GM12865 (cell line): ENCODE results near the gene HES1.
A peak's percentile ranks its signal among the peaks of the same experiment; 100 is the strongest.

Experiments used
- DNase-seq: peaks from one replicate; pipeline ENCODE4 v3.0.0; 2010; ENCODE audit warnings: low read depth
- H3K4me3 ChIP-seq: 2 replicates; pipeline ENCODE4 v1.5.1; 2011; ENCODE audit warnings: mild to moderate bottlenecking, low read depth, low read length, control low read depth
- CTCF ChIP-seq: IDR thresholded peaks from 2 replicates; pipeline ENCODE4 v1.5.1; 2011; ENCODE audit warnings: low read length, control low read depth, low read depth, inconsistent platforms; ENCODE audit not compliant: insufficient read depth; ENCODE audit errors: missing control alignments

Gene HES1

GRCh38 chr3:194102436-194102835 is 33.5 kb upstream of the HES1 start:
- DNase-seq, result peak; percentile 70

GRCh38 chr3:194103505-194103904 is 32.4 kb upstream of the HES1 start:
- no peak for TF ChIP-seq CTCF
- no peak overlapping the region for H3K4me3 ChIP-seq
- peak; percentile 54 for DNase-seq

More at GRCh38 chr3:194102436-194102835, 33.5 kb upstream of the HES1 start:
- TF ChIP-seq CTCF, result no peak
- H3K4me3 ChIP-seq, result no peak overlapping the region

- no peak for TF ChIP-seq CTCF
- peak; percentile 55 for DNase-seq
- H3K4me3 ChIP-seq, result no peak overlapping the region
Observed at GRCh38 chr3:194103983-194104751, 31.8 kb upstream of the HES1 start.

- no peak overlapping the region for H3K4me3 ChIP-seq
- TF ChIP-seq CTCF, result no peak
- no peak for DNase-seq
Observed at GRCh38 chr3:194105292-194105691, 30.7 kb upstream of the HES1 start.

GRCh38 chr3:194107107-194107506 is 28.8 kb upstream of the HES1 start:
- no peak for DNase-seq
- TF ChIP-seq CTCF, result no peak
- no peak overlapping the region for H3K4me3 ChIP-seq

DNA sequence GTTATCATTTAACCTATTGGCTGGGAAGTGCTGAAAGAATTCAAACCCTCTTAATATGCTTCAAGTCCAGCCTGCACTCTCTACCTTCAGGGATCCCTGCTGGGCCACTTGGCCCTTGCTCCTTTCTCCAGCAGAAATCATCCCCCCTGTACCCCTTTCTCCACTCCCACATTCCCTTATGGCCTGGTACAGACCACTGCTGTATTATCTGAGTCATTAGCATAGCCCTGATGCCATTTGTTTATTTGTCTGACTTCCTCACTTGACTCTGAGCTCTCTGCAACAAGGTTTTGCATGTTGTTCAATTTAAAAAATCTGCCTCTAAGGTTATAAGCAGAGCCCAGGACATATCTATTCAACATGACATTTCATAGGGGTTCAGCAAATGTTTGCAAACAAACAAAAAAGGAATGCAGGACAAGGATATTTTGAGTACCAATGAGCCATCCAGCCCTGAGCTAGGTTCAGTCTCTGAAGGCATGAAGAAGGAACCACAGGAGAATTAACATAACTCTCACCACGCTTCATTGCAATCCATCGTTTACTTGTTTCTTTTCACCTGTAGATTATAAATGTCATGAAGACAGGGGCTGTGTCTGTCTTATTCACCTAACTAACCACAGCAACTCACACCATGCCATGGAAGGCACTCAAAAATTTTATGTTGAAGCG is 26.6 kb upstream of the HES1 start:
- DNase-seq, result no peak
- H3K4me3 ChIP-seq, result no peak overlapping the region
- TF ChIP-seq CTCF, result no peak
